Panc1 (cell line): ENCODE data around the gene SCUBE2.

Experiments used
- SIN3A ChIP-seq: IDR thresholded peaks from 2 replicates; pipeline ENCODE4 v1.6.1; 2012; ENCODE audit warnings: low read depth, mild to moderate bottlenecking, low read length, moderate library complexity, borderline replicate concordance; ENCODE audit not compliant: insufficient read depth
- TF ChIP-seq, protein P1 (sequence below): fragments of 450-650 bp; IDR thresholded peaks from 2 replicates; pipeline ENCODE4 v1.5.1; 2017; ENCODE audit warnings: mild to moderate bottlenecking
- TF ChIP-seq, protein P2 (sequence below), 2 experiments: IDR thresholded peaks; 2 replicates each; pipeline ENCODE4 v1.6.1; 2011 to 2012; ENCODE audit warnings: low read depth in 2 of 2, control low read depth in 1 of 2, low read length in 1 of 2, mild to moderate bottlenecking in 1 of 2, moderate library complexity in 1 of 2; ENCODE audit not compliant: insufficient read depth in 1 of 2

DNA sequence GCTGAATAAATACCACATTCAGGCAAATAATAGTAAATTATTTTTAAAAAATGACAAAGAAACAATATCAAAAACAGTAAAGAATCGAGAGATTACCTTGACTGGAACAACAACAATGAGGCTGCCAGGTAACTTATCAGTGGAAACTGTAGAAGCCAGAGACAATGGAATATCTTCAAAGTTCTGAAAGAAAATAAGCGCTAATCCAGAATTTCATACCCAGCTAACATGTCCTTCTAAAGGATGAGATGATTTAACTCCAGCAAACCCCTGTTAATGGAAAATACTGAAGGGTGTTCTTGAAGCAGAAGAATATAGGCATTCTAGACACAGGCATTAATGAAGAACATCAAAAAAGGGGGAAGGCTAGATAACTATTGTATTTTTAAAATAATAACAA is 20.7 kb upstream of the SCUBE2 start:
- TF ChIP-seq, protein P1, sequence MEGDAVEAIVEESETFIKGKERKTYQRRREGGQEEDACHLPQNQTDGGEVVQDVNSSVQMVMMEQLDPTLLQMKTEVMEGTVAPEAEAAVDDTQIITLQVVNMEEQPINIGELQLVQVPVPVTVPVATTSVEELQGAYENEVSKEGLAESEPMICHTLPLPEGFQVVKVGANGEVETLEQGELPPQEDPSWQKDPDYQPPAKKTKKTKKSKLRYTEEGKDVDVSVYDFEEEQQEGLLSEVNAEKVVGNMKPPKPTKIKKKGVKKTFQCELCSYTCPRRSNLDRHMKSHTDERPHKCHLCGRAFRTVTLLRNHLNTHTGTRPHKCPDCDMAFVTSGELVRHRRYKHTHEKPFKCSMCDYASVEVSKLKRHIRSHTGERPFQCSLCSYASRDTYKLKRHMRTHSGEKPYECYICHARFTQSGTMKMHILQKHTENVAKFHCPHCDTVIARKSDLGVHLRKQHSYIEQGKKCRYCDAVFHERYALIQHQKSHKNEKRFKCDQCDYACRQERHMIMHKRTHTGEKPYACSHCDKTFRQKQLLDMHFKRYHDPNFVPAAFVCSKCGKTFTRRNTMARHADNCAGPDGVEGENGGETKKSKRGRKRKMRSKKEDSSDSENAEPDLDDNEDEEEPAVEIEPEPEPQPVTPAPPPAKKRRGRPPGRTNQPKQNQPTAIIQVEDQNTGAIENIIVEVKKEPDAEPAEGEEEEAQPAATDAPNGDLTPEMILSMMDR, result no peak
- TF ChIP-seq, protein P2, sequence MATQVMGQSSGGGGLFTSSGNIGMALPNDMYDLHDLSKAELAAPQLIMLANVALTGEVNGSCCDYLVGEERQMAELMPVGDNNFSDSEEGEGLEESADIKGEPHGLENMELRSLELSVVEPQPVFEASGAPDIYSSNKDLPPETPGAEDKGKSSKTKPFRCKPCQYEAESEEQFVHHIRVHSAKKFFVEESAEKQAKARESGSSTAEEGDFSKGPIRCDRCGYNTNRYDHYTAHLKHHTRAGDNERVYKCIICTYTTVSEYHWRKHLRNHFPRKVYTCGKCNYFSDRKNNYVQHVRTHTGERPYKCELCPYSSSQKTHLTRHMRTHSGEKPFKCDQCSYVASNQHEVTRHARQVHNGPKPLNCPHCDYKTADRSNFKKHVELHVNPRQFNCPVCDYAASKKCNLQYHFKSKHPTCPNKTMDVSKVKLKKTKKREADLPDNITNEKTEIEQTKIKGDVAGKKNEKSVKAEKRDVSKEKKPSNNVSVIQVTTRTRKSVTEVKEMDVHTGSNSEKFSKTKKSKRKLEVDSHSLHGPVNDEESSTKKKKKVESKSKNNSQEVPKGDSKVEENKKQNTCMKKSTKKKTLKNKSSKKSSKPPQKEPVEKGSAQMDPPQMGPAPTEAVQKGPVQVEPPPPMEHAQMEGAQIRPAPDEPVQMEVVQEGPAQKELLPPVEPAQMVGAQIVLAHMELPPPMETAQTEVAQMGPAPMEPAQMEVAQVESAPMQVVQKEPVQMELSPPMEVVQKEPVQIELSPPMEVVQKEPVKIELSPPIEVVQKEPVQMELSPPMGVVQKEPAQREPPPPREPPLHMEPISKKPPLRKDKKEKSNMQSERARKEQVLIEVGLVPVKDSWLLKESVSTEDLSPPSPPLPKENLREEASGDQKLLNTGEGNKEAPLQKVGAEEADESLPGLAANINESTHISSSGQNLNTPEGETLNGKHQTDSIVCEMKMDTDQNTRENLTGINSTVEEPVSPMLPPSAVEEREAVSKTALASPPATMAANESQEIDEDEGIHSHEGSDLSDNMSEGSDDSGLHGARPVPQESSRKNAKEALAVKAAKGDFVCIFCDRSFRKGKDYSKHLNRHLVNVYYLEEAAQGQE (IDR thresholded peaks at IDR 0.05; ENCODE audit: insufficient read depth in 1 of 2, low read depth in 2 of 2, low read length in 1 of 2), result no peak
- TF ChIP-seq SIN3A, result no peak
